Measurements from ENCODE around the gene CDK12.

GRCh38 chr17:39538866-39539265, 77.6 kb downstream of the CDK12 start:
- TF ChIP-seq CTCF (IDR thresholded peaks at IDR 0.05; ENCODE audit: insufficient read depth, low read depth, low read length) (no peak), EZH2 (IDR thresholded peaks at IDR 0.05; ENCODE audit: insufficient read depth, low read length) (no peak)
